GM18520 (cell line): Measurements from ENCODE around the gene TMEM127.
"Not testable (repeated sequence)": the region's sequence is repeated elsewhere in the genome, so short reads cannot be mapped to it uniquely, and the experiment has no call there.

ENCODE experiments used
- ATAC-seq: cut with Tn5 transposase; IDR thresholded peaks from one replicate; pipeline ENCODE4 v1.9.1; 2021; ENCODE audit not compliant: unreplicated experiment

Gene TMEM127

GRCh38 chr2:96264086-96264485 is 1.7 kb downstream of the TMEM127 start:
- ATAC-seq: no peak

DNA sequence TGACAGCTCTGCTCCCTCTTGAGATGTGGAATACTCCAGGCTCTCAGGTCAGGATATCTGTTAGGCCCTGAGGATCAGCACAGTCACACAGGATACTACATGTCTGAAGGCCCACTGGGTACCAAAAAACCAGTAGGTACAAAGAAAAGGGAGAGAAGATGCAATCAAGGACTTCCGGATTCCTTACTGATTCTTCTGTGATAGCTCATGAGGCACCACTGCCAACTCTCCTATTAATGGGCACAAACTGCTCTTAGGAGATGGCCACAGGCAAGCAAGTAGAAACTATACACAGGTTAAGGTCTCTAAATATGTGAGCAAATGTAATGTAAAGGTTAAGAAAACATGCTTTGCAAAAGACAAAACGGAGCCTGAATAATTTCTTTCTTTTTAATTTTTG is 3.5 kb downstream of the TMEM127 start:
- no peak for ATAC-seq

DNA sequence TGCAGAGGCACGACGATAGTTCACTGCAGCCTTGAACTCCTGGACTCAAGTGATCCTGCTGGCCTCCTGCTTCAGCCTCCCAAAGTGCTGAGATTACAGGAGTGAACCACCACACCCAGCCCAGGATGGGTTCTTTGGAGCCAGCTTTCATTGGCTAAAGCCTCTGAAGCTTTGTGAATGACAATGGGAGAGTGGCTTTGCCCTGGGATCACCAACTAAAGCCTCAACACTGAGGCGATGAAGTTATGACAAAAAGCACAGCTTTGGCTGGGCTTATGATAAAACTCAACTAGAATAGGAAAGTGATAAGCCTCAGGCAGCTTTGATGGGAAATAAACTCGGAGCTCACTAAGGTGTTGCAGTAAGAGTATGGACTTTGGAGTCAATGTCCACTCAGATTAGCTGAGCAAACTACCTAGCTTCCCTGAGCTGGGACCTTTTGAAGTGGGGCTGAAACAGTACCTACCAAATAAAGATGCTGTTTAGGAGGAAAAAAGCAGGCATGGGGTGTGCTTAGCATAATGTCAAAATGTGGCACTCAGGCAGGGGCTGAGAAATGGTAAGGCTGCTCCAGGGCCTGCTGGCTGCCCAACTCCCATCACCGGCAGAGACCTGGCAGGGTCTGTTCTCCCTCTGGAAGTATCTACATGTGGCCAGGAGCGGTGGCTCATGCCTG is 4.3 kb downstream of the TMEM127 start:
- ATAC-seq: no peak

GRCh38 chr2:96260387-96261260 is 5.2 kb downstream of the TMEM127 start:
- ATAC-seq: no peak

- no peak for ATAC-seq
Measured at GRCh38 chr2:96259497-96259921, 6.3 kb downstream of the TMEM127 start.

DNA sequence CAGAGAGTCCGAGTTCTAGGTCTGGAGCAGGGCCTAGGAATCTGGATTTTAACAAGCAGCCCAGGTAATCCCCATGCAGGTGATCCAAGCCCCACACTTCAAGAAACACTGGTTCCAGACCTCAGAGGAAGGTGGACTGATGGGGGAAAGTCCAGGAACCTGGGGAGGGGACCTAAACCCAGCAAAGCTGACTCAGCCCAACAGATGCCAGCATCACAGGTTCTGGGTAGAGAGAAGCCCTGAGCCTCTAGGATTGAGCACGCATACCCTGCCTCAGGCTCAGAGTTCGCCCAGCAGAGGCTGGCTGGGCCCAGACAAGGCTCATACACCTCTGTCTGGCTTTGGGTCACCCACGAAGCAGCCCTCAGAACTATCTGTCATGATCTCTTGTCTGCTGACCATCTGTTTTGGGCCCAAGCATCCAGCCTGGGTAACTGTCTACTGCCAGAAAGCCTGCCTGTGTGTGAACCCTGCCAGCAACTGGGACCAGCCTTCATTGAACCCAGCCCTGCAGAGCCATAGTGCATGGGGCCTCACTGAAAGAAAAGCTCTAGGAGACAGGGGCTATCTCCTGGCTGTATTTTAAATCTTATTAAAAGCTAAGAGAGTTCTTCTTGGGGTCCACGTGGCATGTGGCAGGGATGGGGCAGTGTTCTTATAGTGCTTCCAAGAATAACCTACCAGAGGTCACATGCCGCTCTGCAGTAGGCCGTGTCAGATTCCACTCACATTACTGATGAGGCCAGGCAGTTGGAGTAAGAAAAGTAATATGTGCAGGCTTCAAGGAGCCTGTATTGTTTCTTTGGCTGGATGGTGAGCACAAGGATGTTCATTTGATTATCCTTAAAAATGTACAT is 7.4 kb downstream of the TMEM127 start:
- no peak for ATAC-seq

- not testable (repeated sequence) for ATAC-seq
Measured at GRCh38 chr2:96257744-96258143, 8.1 kb downstream of the TMEM127 start.

GRCh38 chr2:96256611-96257113 is 9.1 kb downstream of the TMEM127 start:
- ATAC-seq: no peak

DNA sequence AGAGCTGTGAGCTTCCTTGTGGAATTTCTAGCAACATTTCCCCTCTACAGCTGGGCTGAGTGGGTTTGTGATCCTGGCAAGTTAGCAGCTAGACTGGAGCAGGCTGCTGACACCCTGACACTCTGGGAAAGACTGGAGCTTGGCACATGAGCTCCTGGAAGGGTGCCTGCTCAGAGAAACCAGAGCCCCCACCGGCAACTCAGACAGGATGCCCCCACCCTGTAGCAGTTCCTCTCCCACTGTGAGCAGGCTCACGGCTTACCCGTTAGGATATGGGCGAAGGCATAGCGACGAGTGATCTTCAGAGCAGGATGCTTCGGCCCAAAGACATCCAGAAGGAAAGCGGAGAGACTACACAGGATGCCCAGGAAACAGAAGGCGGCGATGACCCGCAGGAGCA is 11.2 kb downstream of the TMEM127 start:
- ATAC-seq: no peak

DNA sequence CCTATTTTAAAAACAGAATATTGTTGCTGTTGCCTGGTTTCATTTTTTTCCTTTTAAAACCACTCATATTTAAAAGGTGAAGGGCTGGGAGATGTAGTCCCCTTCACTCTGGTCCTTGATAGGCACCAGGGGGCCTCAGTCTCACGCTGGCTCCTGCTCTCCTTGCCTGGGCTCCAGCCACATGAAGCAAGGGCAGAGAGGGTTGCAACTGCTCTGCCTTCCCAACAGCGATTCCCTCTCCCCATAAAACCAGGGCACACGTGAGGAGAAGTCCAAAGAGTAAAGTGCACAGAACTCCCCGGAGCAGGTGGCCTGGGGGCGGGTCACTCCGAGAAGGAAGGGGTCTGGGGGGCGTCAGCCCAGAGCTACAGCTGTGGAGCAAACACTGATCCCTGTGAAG is 12.8 kb downstream of the TMEM127 start:
- no peak for ATAC-seq

- no peak for ATAC-seq
Measured at GRCh38 chr2:96252526-96252925, 13.3 kb downstream of the TMEM127 start.

DNA sequence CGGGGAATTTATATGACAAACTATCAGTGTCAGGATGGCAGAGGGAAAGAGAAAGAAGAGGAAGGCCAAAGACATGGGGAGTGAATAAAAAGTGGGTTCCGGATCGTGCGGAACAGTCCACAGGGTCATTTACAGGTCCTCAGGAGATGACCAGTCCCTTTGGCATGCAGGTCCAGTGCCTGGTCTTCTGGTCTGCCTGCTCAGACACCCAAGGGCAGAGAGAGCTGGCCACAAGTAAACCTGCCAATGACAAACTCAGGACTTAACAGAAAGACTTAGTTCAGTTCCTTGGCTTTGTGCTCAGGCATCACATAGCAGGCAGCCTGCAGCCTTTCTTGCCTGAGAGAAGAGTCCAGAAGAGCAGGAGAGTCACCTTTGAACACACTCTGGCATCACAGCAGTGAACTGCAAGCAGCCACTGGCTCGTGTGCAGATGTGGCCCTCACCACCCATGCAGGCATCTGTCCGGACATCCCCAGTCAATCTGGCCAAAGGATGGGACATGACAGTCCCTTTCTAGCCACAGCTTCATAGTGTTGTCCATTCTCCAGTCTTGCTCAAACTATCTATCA is 14.0 kb downstream of the TMEM127 start:
- ATAC-seq: no peak

- ATAC-seq: no peak
Measured at GRCh38 chr2:96250188-96250587, 15.6 kb downstream of the TMEM127 start.

DNA sequence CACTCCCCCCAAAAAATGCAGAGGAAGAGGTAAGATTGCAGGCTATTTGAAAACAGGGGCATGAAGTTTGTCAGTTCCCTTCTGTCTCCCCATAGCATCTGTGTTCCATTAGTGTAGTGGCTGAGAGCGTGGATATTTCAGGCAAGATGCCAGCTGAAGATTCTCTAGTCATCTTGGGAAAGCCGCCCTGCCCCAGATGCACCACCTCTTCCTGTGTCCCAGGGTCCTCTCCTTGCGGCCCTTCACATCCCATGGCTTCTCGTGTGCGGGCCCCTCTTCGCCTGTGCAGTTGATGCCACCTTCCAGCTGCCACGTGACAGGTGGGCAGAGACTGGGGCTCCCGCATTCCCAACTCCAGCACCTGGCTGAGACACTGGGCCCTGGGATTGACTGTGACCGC is 16.1 kb downstream of the TMEM127 start:
- no peak for ATAC-seq

GRCh38 chr2:96248624-96249023 is 17.2 kb downstream of the TMEM127 start:
- no peak for ATAC-seq

GRCh38 chr2:96247896-96248295 is 17.9 kb downstream of the TMEM127 start:
- no peak for ATAC-seq

DNA sequence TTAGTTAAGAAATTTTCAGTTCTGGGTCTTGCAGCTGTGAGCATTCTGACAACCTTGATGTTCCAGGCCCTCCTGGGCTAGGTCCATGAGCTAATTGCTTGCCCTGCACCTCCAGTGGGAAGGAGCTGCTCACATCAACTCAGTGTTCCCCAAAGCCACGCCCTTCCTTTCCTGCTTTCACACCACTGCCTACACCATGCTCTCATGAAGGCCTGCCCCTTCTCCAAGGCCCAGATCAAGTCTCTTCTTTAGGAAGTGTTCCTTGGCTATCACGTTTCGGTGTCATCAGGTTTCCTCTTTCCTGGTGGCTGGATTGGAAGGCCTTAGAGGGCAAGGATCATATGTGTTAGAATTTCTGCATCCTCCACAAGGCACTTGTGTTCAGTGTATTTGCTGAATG is 18.8 kb downstream of the TMEM127 start:
- ATAC-seq: no peak

- no peak for ATAC-seq
Measured at GRCh38 chr2:96245609-96246390, 20.0 kb downstream of the TMEM127 start.

- no peak for ATAC-seq
Measured at GRCh38 chr2:96243843-96244242, 22.0 kb downstream of the TMEM127 start.
